NCI-H1436 treated with DMSO at 0.1 percent for 48 hours (cell line): ENCODE data around the gene AGO4.

Experiments
- DNase-seq: peaks from one replicate; lab custom pipeline; 2025; lab: John Stamatoyannopoulos, UW

AGO4 gene

DNA sequence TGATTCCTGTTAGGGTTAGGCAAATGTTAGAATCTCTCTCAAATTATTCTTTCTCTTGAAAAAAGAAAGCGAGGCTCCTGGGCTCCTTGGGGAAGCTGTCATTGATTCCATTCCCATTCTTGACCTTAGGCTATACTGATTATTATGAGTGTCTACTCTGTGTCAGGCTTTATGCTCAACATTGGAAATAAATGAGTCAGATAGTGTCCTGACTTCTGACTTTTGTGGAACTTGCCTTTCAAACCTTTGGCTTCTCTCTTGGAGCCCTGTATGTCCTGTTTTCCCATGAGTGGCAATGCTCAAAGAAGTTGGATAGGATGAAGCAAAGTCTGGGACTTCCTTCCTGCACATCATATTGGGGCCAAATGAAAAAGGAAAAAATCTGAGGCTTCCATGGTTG lies 86.8 kb downstream of the AGO4 start:
- DNase-seq, result no peak

DNA sequence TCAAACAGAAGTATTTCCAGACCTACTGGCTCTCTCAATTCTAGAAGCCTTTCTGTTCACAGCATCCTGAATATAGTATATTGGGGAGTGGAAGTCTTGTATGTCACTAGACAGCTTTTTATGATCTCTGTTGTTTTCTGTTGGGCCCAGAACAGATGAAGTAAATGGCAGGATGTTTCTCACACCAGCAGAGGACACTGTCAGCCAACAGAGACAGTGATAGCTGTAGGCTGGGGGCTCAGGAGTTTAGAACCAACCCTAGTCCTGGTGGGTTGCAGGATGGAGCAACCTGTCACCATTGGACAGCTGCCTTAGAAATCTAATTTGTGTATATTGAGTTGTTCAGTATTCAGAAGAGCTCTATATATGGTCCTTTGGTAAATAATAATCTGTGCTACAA lies 92.1 kb downstream of the AGO4 start:
- DNase-seq, result no peak

DNA sequence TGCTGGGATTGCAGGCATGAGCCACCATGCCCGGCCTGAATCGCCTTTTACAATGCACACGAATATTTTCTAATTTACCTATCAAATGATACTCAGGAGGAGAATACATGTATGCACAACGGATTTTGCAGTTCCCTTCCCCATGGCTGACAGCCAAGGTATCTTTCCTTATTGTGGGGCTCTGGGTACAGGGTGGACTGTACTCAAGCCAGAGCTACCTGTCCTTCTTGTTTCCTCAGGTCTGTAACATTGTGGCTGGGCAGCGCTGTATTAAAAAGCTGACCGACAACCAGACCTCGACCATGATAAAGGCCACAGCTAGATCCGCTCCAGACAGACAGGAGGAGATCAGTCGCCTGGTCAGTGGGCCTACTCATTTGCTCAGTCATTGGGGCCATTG lies 93.4 kb downstream of the AGO4 start:
- no peak for DNase-seq

DNA sequence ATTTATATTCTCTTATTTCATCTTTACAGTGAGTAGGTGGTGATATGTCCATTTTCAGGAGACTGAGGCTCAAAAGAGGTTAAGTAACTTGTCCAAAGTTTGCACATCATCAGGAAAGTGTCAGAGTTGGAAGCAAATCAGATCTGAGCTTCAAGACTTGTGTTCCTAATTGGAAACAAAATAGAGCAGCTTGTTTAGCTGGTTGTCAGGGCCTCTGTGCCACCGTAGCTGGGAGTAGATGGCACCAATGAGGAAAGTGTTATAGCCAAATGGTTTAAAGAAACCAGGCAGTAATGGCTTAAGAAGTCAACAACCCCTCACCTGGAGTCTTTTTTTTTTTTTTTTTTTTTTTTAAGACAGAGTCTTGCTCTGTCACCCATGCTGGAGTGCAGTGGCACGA lies 94.9 kb downstream of the AGO4 start:
- DNase-seq, result no peak
